GM04504 (cell line): ENCODE results near the gene DDX56.

ENCODE experiments used
- DNase-seq: peaks from one replicate; pipeline ENCODE4 v3.0.0-alpha.2; 2012; ENCODE audit warnings: low read depth

The DDX56 gene

GRCh38 chr7:44534501-44534900 lies 39.2 kb downstream of the DDX56 start:
- no peak for DNase-seq

DNA sequence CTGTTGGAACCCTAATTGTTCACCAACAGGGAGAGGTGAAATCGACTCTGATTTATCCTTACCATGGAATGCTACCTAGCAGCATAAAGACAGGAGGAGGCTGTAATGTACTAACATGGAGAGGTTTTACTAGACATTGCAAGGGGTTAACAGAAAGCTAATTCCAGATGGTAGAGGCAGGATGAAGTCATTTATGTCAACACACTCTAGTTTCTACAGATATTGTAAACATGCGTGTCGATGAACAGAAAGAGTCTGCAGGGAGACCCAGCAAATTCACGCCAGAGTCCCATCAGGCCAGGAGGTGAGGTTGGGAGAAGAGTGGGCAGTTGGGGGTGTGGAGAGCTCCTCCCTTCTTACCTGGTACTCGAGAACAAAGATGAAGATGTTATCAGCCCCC lies 39.6 kb downstream of the DDX56 start:
- DNase-seq: no peak

GRCh38 chr7:44533301-44534055 lies 40.2 kb downstream of the DDX56 start:
- no peak for DNase-seq

- no peak for DNase-seq
Observed at GRCh38 chr7:44531421-44532380, 42.0 kb downstream of the DDX56 start.

GRCh38 chr7:44530990-44531389 lies 42.7 kb downstream of the DDX56 start:
- no peak for DNase-seq

DNA sequence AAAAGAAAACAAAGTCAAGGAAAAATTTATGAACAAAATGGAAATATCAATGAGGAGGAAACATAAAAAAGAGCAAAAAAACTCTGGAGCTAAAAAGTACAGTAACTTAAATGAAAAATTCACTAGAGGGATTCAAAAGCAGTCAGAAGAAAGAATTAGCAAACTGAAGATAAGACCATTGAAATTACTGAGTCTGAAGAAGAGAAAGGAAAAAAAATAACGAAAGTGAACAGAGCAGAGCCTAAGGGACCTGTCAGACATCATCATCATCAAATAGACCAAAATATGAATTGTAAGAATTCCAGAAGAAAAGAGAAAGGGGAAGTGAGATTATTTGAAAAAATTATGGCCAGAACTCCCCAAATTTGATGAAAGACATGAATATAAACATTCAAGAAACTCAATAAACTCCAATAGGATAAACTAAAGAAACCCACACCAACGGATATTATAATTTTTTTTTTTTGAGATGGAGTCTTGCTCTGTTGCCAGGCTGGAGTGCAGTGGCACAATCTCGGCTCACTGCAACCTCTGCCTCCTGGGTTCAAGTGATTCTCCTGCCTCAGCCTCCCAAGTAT lies 48.8 kb downstream of the DDX56 start:
- no peak for DNase-seq

- no peak for DNase-seq
Observed at GRCh38 chr7:44522315-44522714, 51.4 kb downstream of the DDX56 start.

- DNase-seq: no peak
Observed at GRCh38 chr7:44521347-44522095, 52.2 kb downstream of the DDX56 start.

- no peak for DNase-seq
Observed at GRCh38 chr7:44520574-44520973, 53.1 kb downstream of the DDX56 start.

GRCh38 chr7:44519546-44519945 lies 54.2 kb downstream of the DDX56 start:
- DNase-seq: no peak

GRCh38 chr7:44518761-44519160 lies 54.9 kb downstream of the DDX56 start:
- no peak for DNase-seq

DNA sequence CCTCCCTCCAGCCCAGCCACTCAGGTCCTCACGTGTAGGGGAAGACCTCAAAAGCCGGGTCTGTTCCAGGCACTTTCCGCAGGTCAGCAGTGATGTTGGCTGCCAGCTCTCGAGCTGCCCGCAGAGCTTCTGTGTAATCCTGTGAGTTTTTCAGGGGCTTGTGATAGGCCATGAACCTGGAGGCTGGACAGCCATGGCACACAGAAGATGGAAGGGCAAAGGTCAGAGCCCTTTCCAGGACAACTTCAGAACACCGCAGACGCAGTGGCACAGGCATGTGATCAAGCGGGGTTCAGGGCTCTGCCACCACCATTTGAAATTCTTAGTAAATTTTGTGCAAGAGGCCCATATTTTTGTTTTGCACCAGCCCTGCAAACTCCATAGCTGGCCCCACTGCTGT lies 56.5 kb downstream of the DDX56 start:
- DNase-seq: no peak
